HTERT RPE-1 (cell line): ENCODE results near the gene CST4.
"Not testable (repeated sequence)": the region's sequence is repeated elsewhere in the genome, so short reads cannot be mapped to it uniquely, and the experiment has no call there.

Experiments
- in situ Hi-C: fragments of 300-500 bp; cut with MboI; formaldehyde crosslinking; loops from 4 replicates; pipeline ENCODE4 v1.14.3; 2020; ENCODE audit warnings: low sequenced_read_pairs

The CST4 gene

DNA sequence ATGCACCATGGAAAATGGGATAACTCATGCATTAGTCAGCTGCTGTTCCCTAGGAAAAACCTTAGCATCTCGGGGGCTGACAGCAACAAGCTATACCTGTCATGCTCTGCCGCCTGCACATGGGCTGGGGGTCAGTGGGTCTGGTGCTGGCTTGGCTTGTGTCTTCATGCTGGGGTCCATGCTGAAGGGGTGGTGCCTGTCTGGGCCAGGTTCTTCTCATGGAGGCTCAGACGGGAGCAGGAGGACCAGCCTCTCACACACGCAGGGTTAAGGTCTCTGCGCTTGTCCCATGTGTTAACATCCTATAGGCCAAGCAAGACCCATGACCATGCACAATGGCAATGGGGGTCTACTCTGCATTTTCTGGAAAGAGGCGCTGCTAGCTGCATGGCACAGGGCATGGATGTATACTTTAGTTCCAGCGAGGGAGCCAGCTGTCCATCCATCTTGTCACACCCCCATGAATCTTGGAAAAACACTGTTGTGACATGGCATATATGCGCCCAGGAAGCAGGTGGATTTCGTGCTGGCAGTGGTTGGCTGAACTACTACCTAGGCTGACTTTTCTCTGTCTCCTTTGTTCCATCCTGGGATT is 26.5 kb downstream of the CST4 start:
- in situ Hi-C loops, result no loop called here

DNA sequence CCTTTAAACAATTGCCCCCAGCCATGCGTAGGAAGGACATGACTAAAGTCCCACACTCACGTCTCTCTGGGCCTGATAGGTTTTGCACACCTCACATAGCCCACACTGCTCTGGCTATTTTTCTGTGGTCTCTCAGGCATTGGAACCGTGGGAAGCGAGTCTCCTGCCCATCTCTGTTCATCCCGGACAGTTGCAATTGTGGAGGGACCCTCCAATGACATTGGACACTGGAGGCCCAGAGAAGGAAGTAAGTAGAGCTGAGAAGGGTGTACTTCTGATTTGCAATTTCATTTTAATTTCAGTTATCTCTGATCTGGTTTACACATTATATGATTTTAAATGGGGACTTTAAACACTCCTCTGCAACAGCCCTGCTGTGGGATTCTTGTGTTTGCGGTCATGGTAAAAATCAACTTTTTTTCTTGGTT is 27.8 kb downstream of the CST4 start:
- in situ Hi-C loops, result no loop called here

DNA sequence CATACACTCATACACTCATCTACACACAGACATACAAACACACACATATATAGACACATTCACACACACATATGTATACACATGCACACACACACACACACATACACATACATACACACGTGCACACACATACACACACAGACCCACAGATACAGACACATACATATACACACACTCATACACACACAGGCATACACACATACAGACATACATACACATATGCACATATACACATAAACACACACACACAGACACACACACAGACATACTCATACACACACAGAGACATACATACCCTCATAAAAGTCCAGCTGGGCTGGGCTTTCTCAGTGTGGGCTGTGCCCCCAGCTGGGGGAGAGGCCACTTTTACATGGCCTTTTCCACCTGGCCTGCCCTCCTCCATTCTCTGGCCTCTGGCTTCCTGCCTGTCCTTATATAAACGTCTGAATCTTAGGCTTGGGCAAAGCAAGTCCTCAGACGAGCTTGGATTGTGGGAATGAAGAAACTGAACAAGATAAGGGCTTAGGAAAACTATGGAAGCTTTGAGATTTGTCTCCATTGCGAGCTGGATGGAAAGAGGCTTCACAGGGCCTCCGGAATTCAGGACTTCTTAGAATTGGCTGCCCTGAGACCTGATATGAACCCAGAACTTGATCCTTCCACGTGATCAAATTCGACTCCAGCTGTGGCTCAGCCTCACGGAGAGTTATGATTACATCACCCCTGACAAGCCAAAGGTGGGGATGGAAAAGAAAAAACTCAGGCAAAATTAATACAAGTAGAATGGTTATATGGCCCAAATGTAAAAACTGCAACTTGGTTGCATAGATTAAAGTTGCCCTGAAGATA is 28.6 kb downstream of the CST4 start:
- in situ Hi-C loops, result no loop called here

DNA sequence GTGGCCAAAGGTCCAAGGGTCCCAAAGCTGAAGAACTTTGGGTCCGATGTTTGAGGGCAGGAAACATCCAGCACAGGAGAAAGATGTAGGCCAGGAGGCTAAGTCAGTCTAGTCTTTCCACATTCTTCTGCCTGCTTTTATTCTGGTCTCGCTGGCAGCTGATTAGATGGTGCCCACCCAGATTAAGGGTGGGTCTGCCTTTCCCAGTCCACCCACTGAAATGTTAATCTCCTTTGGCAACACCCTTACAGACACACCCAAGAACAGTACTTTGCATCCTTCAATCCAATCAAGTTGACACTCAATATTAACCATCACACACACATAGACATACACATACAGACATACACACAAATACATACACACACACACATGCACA is 29.2 kb downstream of the CST4 start:
- in situ Hi-C loops, result not testable (repeated sequence)

DNA sequence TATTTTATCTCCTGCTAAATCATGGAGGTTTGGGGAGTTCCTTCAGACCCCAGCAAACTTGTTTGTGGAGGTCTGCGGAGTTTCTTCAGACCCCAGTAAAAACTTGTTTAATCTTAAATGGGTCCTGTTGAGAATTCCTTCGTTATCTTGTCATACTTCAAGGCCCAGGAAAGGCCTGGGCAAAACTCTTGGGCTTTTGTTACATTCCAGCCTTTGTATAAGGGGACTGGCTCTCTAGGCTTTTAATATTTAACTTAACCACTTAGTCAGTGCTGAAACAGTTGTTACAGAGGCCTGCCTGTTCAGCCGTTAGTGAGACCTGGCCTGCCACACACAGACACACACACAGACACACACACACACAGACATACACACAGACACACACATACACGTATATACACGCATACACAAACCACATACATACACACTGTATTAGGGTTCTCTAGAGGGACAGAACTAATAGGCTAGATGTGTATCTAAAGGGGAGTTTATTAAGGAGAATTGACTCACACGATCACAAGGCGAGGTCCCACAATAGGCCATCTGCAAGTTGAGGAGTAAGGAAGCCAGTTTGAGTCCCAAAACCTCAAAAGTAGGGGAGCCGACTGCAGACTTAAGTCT is 29.7 kb downstream of the CST4 start:
- in situ Hi-C loops, result no loop called here

DNA sequence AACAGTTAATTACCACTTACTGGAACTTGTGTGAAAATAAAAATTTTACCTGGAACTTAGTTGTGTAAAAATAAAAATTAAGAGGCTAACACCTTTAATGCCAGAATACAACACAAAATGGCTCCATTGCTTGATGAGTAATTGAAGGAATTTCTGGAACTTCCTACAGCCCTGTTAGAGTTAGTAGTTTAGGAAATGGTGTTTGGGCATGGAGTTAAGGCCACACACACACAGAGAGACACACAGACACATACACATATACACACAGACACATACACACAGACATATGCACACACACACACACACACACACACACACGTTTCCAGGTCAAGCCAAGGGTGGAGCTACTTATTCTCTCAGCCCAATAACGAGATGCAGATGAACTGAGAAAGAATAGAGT is 30.5 kb downstream of the CST4 start:
- in situ Hi-C loops, result no loop called here

DNA sequence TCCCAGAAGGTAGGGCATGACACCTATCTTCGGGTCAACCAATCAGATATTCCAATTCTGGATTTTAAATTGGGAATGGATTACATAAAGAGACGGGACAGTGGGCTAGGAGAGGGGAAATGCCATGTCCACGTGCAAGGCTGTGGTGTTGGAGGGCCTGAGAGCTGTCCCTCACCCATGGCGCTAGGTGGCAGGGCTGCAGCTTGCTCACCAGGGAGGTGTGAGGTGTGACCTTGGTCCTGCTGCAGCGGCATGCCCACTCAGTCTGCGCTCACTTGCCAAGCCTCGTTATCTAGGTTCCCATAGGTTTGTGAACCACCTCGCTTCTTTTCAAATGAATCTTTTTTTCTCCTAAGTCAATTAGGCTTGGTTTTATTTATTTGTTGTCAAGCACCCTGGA is 31.6 kb downstream of the CST4 start:
- in situ Hi-C loops, result no loop called here

DNA sequence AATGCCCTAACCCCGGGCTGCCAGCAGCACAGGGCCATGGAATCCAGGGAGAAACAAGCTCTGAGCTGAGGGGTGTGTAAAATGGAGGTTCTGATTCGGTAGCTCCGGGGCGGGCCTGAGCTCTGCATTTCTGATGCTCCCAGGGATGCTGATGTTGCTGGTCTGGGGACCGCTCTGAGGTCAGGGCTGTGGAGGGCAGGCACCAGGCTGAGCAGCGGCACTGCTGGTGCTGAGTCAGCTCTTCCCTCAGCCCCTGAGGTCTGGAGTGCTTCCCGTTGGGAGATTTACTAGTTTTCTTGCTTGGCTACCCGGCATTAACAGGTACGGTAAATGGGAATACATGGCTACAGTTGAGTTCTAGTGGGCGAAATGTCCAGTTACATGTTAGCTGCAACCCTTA is 32.5 kb downstream of the CST4 start:
- in situ Hi-C loops, result no loop called here

DNA sequence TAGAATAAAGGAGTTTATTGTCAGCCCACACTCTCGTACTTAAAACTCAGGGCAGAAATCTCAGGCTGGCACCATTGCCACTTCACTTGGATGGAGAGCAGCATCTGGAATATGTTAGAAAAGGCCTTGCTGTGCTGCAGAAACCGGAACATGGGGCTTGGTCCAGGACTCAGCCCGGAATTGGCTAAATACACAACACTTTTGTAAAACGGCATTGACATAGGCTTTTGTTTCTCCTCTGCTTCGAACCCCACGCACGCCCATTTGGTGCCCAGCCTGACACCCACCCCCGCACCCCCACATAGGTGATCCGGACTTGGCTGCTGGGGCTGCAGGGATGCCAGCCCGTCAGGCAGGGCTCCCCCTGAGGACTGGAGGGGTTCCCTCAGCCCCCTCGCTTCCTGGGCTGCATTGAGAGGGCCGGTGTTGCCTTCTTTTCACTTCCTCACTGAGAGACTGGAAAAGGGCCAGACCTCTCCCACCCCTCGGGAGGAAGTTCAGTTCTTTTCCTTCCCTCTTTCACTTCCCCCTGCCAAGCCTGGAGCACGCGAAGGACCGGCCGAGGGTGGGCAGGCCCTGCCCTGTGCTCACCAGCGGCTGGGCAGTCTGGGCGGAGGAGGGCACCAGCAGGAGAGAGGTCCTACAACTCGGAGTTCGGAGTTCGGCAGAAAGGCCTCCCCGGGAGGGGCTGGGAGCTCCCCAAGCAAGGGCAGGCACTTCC is 33.2 kb downstream of the CST4 start:
- in situ Hi-C loops, result no loop called here

DNA sequence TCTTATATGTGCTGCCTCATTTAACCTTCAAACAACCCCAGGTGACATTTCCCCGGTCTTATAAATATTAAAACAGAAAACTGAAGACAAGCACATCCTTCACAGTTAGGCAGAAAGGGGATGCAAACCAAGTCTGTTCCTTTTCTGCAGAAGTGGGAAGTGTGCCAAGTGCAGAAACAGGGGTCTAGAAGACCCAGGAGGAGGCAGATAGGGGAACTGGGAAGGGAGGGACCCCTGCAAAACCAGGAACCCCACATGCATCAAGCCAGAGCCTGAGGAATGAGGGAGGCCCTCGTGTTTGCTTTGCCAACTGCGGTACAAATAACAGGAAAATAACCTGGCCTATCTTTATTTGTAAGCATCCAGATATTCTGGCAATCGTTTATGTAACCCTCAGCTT is 34.1 kb downstream of the CST4 start:
- in situ Hi-C loops, result no loop called here

DNA sequence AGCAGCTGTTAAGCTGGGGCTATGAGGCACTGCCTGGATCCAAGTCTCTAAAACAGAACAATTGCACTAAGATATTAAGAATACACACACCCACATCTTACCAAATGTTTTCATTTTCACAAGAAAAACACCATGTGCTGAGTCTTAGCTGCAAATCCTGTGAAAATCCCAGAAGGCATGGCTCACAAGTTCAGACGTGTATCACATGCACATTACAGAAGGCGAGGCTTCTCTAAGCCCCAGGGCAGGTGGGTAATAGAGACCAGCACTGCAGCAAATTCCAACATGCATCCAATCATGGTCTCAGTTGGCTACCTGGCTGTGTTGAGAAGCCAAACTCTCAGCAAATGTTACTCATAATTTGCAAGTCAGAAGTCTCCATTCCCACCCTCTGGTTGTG is 34.8 kb downstream of the CST4 start:
- in situ Hi-C loops, result no loop called here

DNA sequence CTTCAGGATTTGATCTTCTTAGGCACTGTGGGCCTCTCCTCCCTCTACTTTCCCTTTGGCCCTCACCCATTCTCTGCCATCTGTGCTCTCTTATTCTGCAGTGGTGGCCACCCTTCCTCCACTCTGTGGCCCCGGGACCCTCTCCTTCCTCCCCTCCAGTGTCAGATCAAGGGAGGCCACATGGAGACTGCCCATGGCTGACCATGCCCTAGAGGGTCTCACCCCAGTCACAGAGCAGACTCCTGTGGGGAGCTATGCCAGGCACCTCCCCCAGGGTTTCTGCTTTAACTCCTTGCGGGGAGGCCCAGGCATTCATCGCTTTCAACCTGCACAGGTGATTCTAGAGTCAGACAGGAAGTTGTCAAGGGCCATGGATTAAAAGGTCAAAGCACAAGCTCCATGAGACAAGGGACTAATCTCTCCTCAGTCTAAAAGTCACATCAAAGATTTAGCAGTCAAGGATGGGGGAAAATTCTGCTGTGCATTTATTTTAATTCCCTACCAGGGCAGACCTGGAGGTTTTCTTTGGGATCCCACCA is 35.4 kb downstream of the CST4 start:
- in situ Hi-C loops, result no loop called here

DNA sequence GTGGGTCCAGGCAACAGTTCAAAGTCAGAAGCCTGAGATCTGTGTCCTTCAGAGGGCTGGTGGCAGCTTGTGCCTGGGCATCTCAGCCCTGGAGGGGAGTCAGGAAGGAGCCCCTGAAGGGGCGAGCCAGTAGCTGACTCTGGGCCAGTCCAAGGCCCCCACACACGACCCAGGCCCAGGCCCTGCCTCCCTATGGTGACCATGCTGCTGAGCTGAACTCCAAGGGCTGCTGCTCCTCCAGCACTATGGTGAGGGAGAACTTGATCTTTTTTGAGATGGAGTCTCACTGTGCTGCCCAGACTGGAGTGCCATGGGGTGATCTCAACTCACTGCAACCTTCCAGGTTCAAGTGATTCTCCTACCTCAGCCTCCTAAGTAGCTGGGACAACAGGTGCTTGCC is 35.9 kb downstream of the CST4 start:
- in situ Hi-C loops, result no loop called here

DNA sequence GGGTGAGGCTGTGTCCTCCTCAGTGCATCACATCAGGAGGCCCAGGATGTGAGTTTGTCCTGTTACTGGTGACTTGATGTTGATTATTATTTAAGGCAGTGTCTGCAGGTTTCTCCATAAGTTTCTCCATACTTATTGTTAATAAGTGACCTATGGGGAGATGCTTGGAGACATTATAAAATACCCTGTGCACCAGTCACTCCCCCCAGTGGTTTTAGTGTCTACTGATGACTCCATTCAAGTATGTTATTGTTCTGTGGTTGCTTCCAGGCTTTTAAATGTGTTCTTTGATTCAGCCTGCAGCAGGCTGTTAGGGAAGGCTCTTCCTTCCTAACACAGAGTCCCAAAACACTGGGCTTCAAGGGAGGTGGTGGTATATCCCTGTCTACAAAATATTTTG is 36.5 kb downstream of the CST4 start:
- in situ Hi-C loops, result no loop called here

DNA sequence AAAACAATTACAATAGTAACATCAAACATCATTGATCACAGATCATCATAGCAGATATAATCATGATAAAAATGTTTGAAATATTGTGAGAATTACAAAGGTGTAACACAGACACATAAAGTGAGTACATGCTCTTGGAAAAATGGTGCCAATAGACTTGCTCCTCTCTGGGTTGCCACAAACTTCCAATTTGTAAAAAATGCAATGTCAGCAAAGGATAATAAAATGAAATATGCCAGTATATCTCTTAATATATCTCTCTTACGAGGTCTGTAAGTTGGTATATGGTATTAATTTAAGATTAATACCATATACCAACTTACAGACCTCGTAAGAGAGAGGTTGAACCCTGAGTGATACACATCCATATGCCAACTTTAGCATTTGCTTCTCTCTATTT is 37.7 kb downstream of the CST4 start:
- in situ Hi-C loops, result no loop called here

DNA sequence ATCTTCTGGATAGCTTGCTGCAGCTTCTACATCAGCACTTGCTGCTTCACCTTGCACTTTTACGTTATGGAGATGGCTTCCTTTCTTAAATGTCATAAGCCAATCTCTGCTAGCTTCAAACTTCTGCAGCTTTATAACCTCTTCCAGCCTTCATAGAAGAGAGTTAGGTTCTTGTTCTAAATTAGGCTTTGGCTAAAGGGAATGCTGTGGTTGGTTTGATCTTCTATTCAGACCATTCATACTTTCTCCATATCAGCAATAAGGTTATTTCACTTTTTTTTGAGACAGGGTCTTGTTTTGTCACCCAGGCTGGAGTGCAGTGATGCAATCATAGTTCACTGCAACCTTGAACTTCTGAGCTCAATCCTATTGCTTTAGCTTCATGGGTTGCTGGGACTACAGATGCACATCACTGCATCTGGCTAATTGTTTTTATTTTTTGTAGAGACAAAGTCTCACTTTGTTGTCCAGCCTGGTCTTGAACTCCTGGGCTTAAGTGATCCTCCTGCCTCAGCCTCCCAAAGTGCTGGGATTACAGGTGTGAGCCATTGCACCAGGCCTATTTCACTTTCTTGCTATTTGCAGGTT is 38.9 kb downstream of the CST4 start:
- in situ Hi-C loops, result no loop called here

DNA sequence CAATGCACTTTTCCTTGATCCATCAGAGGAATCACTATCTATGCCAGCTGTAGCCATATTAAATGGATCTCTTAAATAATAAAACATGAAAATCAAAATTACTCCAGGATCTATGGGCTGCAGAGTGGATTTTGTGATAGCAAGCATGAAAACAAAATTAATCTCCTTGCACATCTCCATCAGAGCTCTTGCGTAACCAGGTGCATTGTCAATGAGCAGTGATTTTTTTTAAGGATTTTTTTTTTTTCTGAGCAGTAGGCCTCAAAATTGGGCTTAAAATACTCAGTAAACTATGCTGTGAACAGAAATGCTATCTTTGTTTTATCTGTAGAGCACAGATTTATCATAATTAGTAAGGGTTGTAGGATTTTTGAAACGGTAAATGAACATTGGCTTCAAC is 39.6 kb downstream of the CST4 start:
- in situ Hi-C loops, result no loop called here

DNA sequence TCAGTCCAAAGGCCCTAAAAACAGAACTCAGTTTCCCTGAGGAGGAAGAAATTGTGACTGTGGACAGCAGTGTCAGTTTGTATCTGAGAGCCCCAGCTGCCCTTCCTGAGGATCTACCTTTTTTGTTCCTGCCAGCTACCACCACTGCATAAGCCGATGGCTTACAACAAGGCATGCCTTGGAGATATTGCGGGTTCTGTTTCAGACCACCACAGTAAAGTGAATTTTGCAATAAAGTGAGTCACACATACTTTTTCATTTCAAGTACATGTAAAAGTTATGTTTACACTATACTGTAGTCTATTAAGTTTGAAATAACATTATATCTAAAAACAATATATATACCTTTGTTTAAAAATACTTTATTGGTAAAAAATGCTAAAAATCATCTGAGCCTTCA is 41.5 kb downstream of the CST4 start:
- in situ Hi-C loops, result no loop called here

DNA sequence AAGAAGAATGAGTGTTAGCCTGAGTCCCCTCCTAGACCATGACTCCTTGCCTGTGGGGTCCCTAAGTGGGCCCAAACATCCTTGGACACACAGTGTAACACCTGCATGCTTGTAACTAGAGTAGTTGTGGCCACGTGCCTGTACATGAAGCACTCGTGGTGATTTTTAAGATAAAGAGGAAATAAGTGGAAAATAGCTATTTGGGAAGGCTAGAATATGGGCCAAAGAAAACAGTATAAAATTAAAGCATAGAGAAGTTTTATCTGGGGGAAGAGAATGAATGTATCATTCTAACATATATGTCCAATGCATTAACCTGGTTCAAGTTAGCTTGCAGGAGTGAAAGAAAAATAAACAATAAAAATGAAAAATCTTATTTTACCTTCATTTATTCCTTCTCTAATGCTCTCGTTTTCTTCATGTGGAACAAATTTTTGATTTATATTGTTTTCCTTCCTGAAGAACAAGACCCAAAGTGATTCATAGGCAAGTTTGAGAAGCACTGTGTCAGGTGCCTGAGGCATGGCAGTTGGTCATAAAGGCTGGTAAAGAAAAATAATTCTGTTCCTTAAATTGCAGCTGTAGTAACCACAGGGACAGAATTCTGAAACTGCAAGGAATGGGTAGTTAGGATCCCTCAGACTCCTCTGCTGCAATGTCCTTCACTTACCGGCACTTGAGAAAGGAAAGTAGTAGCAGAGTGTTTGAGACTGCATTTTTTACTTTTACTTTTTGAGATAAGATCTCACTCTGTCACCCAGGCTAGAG is 42.5 kb downstream of the CST4 start:
- in situ Hi-C loops, result no loop called here

DNA sequence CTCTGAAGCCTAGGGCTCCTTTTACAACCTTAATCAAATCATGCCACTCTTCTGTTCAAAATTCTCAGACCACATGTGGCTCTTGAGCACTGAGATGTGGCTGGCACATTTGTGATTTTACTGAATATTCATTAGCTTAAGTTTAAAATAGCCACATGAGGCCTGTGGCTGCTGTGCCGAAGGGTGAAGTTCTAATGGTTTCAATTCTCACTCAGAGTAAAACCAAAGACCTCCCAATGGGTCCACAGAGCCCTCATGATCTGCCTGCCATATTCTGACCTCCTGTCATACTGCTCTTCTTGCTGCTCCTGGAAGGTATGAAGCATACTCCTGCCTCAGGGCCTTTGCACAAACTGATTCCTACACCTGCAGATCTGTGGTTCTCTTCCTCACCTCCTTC is 43.3 kb downstream of the CST4 start:
- in situ Hi-C loops, result no loop called here
